HG03060 (cell line): ENCODE data around the gene GRPEL2.

Experiments used
- ATAC-seq: cut with Tn5 transposase; IDR thresholded peaks from one replicate; pipeline ENCODE4 v1.9.1; 2021; ENCODE audit warnings: low read depth, moderate number of reproducible peaks; ENCODE audit not compliant: unreplicated experiment

GRPEL2 gene

GRCh38 chr5:149374303-149374702 lies 29.0 kb downstream of the GRPEL2 start:
- no peak for ATAC-seq

DNA sequence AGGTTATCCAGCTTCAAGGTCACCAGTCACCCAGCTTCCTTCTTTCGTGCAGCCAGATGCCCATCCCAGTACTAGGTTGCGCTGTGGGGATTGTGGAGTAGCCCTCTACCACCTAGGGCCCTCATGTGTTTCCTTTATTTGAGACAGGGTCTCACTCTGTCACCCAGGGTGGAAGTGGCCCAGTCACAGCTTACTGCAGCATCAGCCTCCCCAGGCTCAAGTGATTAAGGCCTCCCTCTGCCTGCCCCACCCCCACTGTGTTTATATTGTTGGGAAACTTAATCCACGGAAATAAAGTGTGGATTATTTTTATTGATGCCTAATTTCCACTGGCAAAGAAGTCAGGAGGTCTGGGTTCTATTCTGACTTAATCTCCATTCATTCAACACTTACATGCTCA lies 29.5 kb downstream of the GRPEL2 start:
- no peak for ATAC-seq

GRCh38 chr5:149375434-149375833 lies 30.1 kb downstream of the GRPEL2 start:
- ATAC-seq, result no peak

GRCh38 chr5:149376104-149376503 lies 30.8 kb downstream of the GRPEL2 start:
- ATAC-seq, result no peak

- no peak for ATAC-seq
Observed at GRCh38 chr5:149376711-149377447, 31.6 kb downstream of the GRPEL2 start.

GRCh38 chr5:149378241-149378820 lies 33.0 kb downstream of the GRPEL2 start:
- no peak for ATAC-seq

DNA sequence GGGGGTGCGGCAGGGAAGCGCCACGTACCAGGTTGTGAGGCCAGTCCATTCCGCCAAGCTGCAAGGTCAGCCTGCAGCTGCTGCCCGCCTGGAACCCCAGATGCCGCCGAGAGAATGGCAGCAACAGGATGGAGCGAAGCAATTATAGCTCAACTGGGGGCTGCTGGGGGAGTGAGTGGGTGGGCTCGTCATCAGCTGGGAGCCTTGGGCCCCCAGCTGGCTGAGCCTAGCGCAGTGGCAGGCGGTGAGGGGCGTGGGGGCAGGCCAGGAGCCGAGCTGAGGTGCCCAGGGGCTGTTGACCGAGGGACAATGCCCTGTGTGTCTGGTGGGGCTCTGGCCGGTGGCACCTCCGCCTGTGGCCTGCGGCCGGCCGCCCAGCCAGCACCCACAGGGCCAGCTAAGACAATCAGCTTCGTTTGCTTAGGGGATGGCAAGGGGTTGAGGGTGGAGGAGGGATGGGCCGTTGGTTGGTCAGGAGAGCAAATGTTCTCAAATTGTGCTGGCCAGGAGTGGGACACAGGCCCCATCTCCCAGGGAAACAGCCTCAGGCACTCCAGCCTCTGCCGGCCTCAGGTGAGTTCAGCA lies 34.0 kb downstream of the GRPEL2 start, which contains the start of gene IL17B:
IL17B (minus strand) TSS at position 116 of the 585 bp plus-strand sequence; CDS start at position 49, 67 bp downstream.
- no peak for ATAC-seq

DNA sequence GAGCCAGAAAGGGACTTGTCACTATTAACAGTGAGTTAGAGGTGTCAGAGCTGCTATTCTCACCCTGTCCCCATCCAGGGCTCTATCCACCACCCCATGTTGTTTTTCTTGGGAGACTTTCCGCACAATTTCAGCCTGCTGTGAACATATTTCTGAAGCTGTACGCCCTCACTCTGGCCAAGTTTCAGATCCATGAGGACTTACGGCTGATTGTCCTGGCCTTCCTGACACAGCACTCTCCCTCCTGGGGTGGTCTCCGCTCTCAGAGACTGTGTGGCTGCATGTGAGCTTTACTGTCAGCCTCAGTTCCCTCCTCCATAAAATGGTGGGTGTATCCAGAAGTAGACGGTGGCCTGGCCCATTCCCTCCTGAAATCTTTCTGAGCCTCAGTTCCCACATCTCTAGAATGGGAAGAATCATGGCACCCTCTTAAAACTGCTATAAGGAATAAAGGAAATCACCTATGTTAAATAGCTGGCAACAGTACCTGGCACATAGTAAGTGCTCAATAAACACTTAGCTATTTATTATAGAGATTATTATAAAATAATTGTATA lies 34.6 kb downstream of the GRPEL2 start:
- no peak for ATAC-seq

- ATAC-seq, result no peak
Observed at GRCh38 chr5:149380466-149381121, 35.3 kb downstream of the GRPEL2 start.

GRCh38 chr5:149381261-149381985 lies 36.1 kb downstream of the GRPEL2 start:
- no peak for ATAC-seq

GRCh38 chr5:149381986-149382338 lies 36.7 kb downstream of the GRPEL2 start:
- ATAC-seq, result no peak

DNA sequence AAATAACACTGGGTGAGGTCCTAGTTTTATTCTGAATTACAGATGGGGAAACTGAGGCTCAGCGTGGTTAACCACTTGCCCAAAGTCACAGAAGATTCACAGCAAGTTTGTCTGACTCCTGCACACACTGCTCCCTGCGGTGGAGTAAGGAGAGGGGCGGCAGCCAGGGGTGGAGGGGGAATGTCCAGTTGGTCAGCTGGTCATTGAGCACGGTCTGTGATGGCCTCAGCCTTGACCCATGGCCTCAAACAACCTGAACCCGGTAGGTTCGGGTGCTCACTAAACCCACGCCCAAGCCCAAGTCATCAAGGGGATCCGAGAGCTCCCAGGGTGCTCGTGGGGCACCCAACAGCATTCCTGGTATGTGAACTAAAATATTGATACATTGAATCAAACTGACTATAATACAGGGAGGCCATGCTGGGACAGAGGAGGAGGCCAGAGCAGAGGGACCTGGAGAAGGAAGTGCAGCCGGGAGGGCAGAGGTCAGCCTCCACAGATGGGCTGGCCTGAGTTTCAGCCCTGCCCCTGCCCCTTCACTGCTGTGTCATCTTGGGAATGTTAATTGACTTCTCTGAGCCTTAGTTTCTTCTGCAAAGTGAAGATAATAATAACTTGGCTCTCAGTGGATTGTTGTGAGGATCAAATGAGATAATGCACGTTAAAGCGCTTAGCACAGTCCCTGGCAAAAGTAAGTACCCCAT lies 37.4 kb downstream of the GRPEL2 start:
- no peak for ATAC-seq

DNA sequence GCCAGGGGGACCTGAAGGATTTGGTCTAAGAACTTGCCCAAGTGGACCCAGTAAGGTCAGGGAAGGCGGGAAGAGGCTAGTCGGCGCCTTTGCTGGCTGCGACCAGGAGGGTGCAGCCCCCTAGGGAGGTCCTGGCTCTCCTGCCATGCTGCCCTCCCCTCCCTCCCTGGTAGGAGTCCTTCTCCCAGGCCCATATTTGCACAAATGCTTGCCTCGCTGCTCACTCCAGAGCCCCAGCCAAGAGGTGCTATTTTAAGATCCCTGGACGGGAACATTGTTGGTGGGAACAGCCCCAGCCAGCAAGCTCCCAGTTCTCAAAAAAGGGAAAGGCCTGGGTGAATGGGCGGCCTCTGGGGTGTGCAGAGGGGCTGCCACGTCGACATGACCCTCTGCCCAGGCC lies 38.1 kb downstream of the GRPEL2 start:
- no peak for ATAC-seq

DNA sequence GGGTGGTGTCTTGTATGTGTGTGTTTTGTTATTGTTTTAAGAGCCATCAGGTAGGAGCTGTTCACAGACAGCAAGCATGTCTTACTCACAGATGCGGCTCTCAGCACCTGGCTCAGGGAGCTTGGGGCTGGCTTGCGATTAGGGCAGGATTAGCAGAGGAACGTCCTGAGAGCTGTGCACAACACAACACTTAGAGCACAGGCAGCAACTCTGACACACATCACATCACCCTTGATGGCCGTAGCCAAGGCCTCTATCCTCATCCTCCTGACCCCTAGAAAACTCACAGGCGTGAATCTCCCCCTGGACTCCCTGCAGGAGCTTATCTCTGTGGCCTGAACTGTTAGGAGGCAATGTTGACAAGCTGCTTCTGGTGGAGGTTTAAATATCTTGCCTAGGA lies 40.9 kb downstream of the GRPEL2 start:
- no peak for ATAC-seq

DNA sequence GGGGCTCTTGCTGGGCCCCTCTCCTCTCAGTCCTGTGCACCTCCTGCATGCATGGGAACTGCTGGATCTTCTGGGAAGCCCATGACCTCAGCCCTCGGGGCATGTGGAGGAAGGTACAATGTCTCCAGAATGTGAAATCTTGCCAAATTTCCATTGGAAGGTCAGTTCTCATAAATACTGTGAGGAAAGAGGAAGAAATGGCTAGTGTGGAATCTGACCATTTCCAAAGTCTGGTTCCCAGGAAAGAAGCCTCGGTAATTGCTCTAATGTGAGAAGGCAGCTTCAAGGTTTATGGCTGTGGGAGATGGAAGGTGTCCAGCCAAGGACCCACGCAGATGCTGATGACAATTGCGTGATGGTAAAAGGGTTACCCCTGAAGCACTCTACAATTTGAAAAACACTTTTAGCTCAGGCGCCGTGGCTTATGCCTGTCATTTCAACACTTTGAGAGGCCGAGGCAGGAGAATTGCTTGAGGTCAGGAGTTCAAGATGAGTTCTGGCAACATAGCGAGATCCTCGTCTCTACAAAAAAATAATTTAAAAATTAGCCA lies 41.9 kb downstream of the GRPEL2 start:
- no peak for ATAC-seq

DNA sequence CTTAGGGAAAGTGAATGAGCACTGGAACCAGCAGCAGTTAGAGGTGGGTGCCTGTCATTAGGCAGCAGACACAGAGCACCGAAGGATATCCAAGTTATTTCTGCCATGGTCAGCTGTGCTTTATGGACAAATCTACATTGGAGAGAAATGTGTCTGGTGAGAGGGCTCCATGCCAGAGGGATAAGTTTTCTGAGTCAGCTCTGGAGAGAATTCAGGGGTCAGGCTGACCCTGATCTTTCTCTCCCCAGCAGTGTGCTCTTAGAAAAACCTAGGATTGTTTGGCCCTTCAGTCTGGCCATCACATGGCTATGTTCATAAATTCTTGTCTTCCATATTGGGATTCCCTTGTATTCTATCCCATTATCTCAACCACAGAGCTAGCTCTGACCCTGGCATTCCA lies 42.7 kb downstream of the GRPEL2 start:
- ATAC-seq, result no peak

DNA sequence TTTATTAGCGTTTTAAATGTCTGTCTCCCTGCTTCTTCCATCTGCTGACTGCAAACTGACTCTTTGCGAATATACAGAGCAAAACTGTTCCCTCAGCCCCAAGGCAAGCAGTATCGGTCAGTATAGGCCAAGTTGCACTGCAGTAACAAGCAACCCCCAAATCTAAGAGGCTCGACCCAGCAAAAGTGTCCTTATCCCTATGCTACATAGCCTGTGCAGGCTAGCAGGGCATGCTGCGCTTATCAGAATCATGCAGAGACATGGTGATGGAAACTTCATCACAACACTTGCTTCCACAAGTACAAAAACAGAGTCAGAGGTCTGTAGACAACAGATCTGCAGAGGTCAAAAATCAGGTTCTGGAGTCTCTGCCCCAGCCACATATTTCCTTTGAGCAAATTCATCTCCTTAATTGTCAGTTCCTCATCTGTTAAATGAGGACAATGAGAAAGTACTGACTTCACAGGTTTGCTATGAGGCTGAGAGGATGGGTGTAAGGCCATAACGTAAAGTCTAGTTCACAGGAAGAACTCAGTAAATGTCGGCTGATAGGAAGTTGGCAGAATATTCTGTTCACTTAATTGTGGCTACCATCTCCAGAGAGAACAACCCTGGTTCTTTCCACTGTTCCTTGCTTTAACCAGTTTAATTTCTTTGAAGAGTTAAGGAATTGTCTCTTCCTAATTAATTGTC lies 43.3 kb downstream of the GRPEL2 start:
- ATAC-seq, result no peak

GRCh38 chr5:149389552-149390495 lies 44.5 kb downstream of the GRPEL2 start:
- no peak for ATAC-seq
